Liver (tissue), 2 donors: Measurements from ENCODE around the gene TEX9.

Experiments
- CTCF ChIP-seq: fragments of 150-350 bp; IDR thresholded peaks from 2 replicates; pipeline ENCODE4 v1.5.1; 2017; ENCODE audit warnings: improper control_type of control experiment, low read depth, low read length; ENCODE audit not compliant: missing input control
- MAX ChIP-seq: IDR thresholded peaks from 2 replicates; pipeline ENCODE4 v1.6.1; 2016; ENCODE audit warnings: antibody characterized with exemption
- donor health status: healthy.

DNA sequence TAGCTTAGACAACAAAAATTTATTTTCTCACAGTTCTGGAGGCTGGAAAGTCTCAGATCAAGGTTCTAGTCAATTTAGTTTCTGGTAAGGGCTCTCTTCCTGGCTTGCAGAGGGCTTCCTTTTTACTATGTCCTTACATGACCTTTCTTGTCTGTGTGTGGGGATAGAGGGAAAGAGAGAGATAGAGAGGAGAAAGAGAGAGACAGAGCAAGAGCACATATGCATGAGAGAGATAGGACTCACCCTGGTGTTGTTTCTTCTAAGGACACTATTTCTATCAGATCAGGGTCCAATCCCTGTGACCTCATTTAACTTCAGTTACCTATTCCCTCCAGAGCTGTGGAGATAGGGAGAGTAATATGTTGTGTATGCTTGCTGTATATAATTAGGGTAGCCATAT lies 44.9 kb upstream of the TEX9 start:
- TF ChIP-seq MAX (no peak), CTCF (no peak)
